K562 (cell line): ENCODE results near the gene CRLF1. TPM values are rescaled to one million over a fixed set of nuclear protein-coding genes. Genes with fewer than 3 reads are reported as not detected.

Source experiments
- BRF1 ChIP-seq: IDR thresholded peaks from 3 replicates; pipeline ENCODE4 v1.6.1; 2011; ENCODE audit warnings: borderline replicate concordance, mild to moderate bottlenecking; ENCODE audit not compliant: insufficient read length; ENCODE audit errors: extremely low read depth
- C11orf30 ChIP-seq: fragments of 450-650 bp; IDR thresholded peaks from 2 replicates; pipeline ENCODE4 v1.6.1; 2016; ENCODE audit warnings: low read depth, mild to moderate bottlenecking
- CREM ChIP-seq: IDR thresholded peaks from 2 replicates; pipeline ENCODE4 v1.6.1; 2014; ENCODE audit warnings: antibody characterized with exemption, low read depth
- ERF ChIP-seq: fragments of 450-650 bp; formaldehyde crosslinking; IDR thresholded peaks from 2 replicates; pipeline ENCODE4 v1.4.0; 2020; ENCODE audit warnings: mild to moderate bottlenecking, mixed read lengths
- HCFC1 ChIP-seq: IDR thresholded peaks from 2 replicates; pipeline ENCODE4 v1.6.1; 2012; ENCODE audit warnings: low read depth, low read length, improper control_type of control experiment
- KDM5B ChIP-seq: fragments of 200-600 bp; sonication (generic); IDR thresholded peaks from 2 replicates; pipeline ENCODE4 v1.6.1; 2012; ENCODE audit warnings: low read depth, mild to moderate bottlenecking, moderate library complexity, low read length, control low read depth, inconsistent platforms; ENCODE audit not compliant: insufficient replicate concordance
- NFIC ChIP-seq: fragments of 450-650 bp; IDR thresholded peaks from 2 replicates; pipeline ENCODE4 v1.6.1; 2017; ENCODE audit warnings: mild to moderate bottlenecking, inconsistent platforms
- NR3C1 ChIP-seq: sonication (generic); formaldehyde crosslinking; IDR thresholded peaks from 2 replicates; pipeline ENCODE4 v1.8.1; 2022; ENCODE audit warnings: missing genetic modification reagents
- NRF1 ChIP-seq, 2 experiments: fragments of 450-650 bp; IDR thresholded peaks in 1 of 2; conservative IDR thresholded peaks in 1 of 2; 2 replicates each; pipeline ENCODE4 v1.6.1; 2014; ENCODE audit warnings: mild to moderate bottlenecking in 2 of 2
- POLR2B ChIP-seq: fragments of 450-650 bp; IDR thresholded peaks from 2 replicates; pipeline ENCODE4 v1.6.1; 2018; ENCODE audit warnings: low read depth; ENCODE audit not compliant: partially characterized antibody
- POLR2G ChIP-seq: fragments of 200-400 bp; formaldehyde crosslinking; IDR thresholded peaks from 2 replicates; pipeline ENCODE4 v1.6.1; 2017; ENCODE audit warnings: low read depth, mild to moderate bottlenecking, antibody characterized with exemption, low read length, moderate library complexity
- PPARD ChIP-seq: fragments of 250-450 bp; sonication (Bioruptor Pico); IDR thresholded peaks from 2 replicates; pipeline ENCODE4 v1.8.0; 2022; ENCODE audit warnings: inconsistent platforms, mild to moderate bottlenecking, moderate library complexity
- SAP30 ChIP-seq: fragments of 200-600 bp; sonication (generic); IDR thresholded peaks from 2 replicates; pipeline ENCODE4 v1.6.1; 2012; ENCODE audit warnings: borderline replicate concordance, low read depth, mild to moderate bottlenecking, moderate library complexity, low read length, control low read depth, inconsistent platforms; ENCODE audit not compliant: insufficient read depth, poor library complexity, severe bottlenecking
- SIN3B ChIP-seq: fragments of 450-650 bp; IDR thresholded peaks from 2 replicates; pipeline ENCODE4 v1.6.1; 2017; ENCODE audit warnings: low read depth, mild to moderate bottlenecking, moderate library complexity
- SP1 ChIP-seq: sonication (generic); formaldehyde crosslinking; IDR thresholded peaks from 2 replicates; pipeline ENCODE4 v1.8.1; 2022; ENCODE audit warnings: mild to moderate bottlenecking, missing genetic modification reagents
- TBP ChIP-seq: optimal IDR thresholded peaks from 2 replicates; pipeline ENCODE3; 2011; ENCODE audit warnings: low read depth, low read length, improper control_type of control experiment
- YY1 ChIP-seq, 3 experiments: IDR thresholded peaks; 2 replicates each; pipeline ENCODE4 v1.6.1; 2011; ENCODE audit warnings: low read length in 2 of 3, mild to moderate bottlenecking in 2 of 3, moderate library complexity in 2 of 3, borderline replicate concordance in 1 of 3, control low read depth in 1 of 3, low read depth in 1 of 3; ENCODE audit not compliant: insufficient read depth in 3 of 3, insufficient replicate concordance in 2 of 3, control insufficient read depth in 1 of 3, insufficient read length in 1 of 3; ENCODE audit errors: extremely low read depth in 1 of 3
- ZFX ChIP-seq: sonication (generic); formaldehyde crosslinking; IDR thresholded peaks from 2 replicates; pipeline ENCODE4 v1.8.0; 2022; ENCODE audit warnings: mild to moderate bottlenecking, missing genetic modification reagents, moderate library complexity
- polyA plus RNA-seq, 8 experiments: library from polyadenylated mRNA; depleted of rRNA in 4 of 8; stranded (reverse) in 5 of 8; unstranded in 3 of 8; fragments of >200 nt; fragmentation: Nextera tagmentation in 2 of 8; fragmentation: Illumina TruSeq in 1 of 8; extraction: Ambion mirVana in 2 of 8; extraction: Trizol in 1 of 8; gene quantifications; 2 replicates each; pipeline versions ENCODE4 v1.2.1 to v1.2.3, GENCODE V29; 2011 to 2014; ENCODE audit warnings: inconsistent platforms in 1 of 8, missing spikeins in 1 of 8
- total RNA-seq, 7 experiments: library from RNA; depleted of rRNA in 6 of 7; stranded (reverse); fragments of >200 nt in 6 of 7; fragmentation: Illumina TruSeq in 2 of 7; extraction: Trizol in 2 of 7; gene quantifications; 2 replicates each; pipeline versions ENCODE4 v1.2.1 to v1.2.3, GENCODE V29; 2011 to 2021; ENCODE audit warnings: low replicate concordance in 1 of 7
- TF ChIP-seq, protein P1 (sequence below), 2 experiments: fragments of 450-650 bp in 1 of 2; IDR thresholded peaks; 2 replicates each; pipeline ENCODE4 v1.6.1; 2011 to 2017; ENCODE audit warnings: low read depth in 2 of 2, antibody characterized with exemption in 1 of 2, borderline replicate concordance in 1 of 2, low read length in 1 of 2, mild to moderate bottlenecking in 1 of 2, mixed read lengths in 1 of 2; ENCODE audit not compliant: control insufficient read depth in 1 of 2
- TF ChIP-seq, protein P2 (sequence below): fragments of 450-650 bp; conservative IDR thresholded peaks from 2 replicates; pipeline ENCODE4 v1.6.1; 2016; ENCODE audit warnings: missing genetic modification characterization, low read depth, mild to moderate bottlenecking, control low read depth, missing compliant biosample characterization
- TF ChIP-seq, protein P3 (sequence below): fragments of 250-450 bp; sonication (Bioruptor Pico); IDR thresholded peaks from 2 replicates; pipeline ENCODE4 v1.4.0; 2020

CRLF1 gene
- total and polyA plus RNA-seq, 9 of the 15 experiments (the other 6 are each of a cell fraction or from before 2014, with no cell fraction given), result 0.85 to 3.6 (median 1.7) TPM

DNA sequence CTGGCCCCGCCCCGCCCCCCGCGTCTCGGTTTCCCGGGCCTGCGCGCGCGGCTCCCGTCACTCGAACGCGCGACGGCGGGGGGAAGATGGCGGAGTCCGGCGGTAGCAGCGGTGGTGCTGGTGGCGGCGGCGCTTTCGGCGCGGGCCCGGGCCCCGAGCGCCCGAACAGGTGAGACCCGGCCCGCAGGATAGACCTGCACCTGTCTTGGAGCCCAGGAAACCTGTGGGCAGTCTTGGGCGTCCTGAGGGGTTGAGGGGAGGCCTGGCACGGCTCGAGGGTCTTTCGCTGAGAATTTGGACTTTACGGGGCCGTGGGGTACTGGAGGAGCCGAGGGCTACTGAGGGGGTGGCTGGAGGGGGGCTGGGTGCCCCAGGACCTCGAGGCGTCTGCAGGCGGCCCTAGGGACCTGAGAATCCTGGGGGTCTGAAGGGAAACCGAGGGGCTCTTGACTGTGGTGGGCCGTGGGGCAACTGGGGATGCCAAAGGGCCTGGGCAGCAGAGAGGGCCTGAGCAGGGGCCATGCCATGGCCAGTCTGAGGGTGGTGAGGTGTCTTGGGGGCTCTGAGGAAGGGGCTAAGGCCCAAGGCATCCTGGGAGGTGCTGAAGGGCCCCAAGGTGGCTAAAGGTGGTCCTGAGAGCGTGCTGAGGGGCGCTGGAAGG is 30.5 kb upstream of the CRLF1 start, which contains the start of gene KLHL26 (continued):
- TF ChIP-seq BRF1 (no peak), NRF1 (conservative IDR thresholded peaks at IDR 0.05 in 1 of 2, IDR thresholded peaks at IDR 0.05 in 1 of 2) (peak; percentile 82 to 84), TBP (peak; percentile 84), KDM5B (peak; percentile 56), POLR2G (peak; percentile 93), NR3C1 (CRISPR knock-in tag) (0 out of 2 replicates have a peak, but pooled peaks have one; percentile 27), HCFC1 (peak; percentile 71), NFIC (peak; percentile 18; the same call in 1 of the 2 replicates), PPARD (no peak), CREM (peak; percentile 96), YY1 (IDR thresholded peaks at IDR 0.05; ENCODE audit: borderline replicate concordance in 1 of 3, control insufficient read depth in 1 of 3, extremely low read depth in 1 of 3, insufficient read depth in 3 of 3, insufficient read length in 1 of 3, insufficient replicate concordance in 2 of 3, low read depth in 1 of 3, low read length in 2 of 3) (peak; percentile 75 to 96 (median 93)), ZFX (CRISPR knock-in tag) (peak; percentile 87), SP1 (no peak), C11orf30 (peak; percentile 87), POLR2B (peak; percentile 57), SIN3B (peak; percentile 92), ERF (CRISPR knock-in tag) (0 out of 2 replicates have a peak, but pooled peaks have one; percentile 24), SAP30 (peak; percentile 43)
- TF ChIP-seq, protein P1, sequence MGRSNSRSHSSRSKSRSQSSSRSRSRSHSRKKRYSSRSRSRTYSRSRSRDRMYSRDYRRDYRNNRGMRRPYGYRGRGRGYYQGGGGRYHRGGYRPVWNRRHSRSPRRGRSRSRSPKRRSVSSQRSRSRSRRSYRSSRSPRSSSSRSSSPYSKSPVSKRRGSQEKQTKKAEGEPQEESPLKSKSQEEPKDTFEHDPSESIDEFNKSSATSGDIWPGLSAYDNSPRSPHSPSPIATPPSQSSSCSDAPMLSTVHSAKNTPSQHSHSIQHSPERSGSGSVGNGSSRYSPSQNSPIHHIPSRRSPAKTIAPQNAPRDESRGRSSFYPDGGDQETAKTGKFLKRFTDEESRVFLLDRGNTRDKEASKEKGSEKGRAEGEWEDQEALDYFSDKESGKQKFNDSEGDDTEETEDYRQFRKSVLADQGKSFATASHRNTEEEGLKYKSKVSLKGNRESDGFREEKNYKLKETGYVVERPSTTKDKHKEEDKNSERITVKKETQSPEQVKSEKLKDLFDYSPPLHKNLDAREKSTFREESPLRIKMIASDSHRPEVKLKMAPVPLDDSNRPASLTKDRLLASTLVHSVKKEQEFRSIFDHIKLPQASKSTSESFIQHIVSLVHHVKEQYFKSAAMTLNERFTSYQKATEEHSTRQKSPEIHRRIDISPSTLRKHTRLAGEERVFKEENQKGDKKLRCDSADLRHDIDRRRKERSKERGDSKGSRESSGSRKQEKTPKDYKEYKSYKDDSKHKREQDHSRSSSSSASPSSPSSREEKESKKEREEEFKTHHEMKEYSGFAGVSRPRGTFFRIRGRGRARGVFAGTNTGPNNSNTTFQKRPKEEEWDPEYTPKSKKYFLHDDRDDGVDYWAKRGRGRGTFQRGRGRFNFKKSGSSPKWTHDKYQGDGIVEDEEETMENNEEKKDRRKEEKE (IDR thresholded peaks at IDR 0.05; ENCODE audit: borderline replicate concordance in 1 of 2, control insufficient read depth in 1 of 2, low read depth in 2 of 2, low read length in 1 of 2), result no peak
- TF ChIP-seq, protein P2, sequence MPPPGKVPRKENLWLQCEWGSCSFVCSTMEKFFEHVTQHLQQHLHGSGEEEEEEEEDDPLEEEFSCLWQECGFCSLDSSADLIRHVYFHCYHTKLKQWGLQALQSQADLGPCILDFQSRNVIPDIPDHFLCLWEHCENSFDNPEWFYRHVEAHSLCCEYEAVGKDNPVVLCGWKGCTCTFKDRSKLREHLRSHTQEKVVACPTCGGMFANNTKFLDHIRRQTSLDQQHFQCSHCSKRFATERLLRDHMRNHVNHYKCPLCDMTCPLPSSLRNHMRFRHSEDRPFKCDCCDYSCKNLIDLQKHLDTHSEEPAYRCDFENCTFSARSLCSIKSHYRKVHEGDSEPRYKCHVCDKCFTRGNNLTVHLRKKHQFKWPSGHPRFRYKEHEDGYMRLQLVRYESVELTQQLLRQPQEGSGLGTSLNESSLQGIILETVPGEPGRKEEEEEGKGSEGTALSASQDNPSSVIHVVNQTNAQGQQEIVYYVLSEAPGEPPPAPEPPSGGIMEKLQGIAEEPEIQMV (tag), result no peak
- TF ChIP-seq, protein P3, sequence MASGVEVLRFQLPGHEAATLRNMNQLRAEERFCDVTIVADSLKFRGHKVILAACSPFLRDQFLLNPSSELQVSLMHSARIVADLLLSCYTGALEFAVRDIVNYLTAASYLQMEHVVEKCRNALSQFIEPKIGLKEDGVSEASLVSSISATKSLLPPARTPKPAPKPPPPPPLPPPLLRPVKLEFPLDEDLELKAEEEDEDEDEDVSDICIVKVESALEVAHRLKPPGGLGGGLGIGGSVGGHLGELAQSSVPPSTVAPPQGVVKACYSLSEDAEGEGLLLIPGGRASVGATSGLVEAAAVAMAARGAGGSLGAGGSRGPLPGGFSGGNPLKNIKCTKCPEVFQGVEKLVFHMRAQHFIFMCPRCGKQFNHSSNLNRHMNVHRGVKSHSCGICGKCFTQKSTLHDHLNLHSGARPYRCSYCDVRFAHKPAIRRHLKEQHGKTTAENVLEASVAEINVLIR, result peak; percentile 60; the same call in 1 of the 2 replicates
